AG09309 (cell line): ENCODE results near the gene MTHFSD.

Experiments
- DNase-seq: peaks from one replicate; pipeline ENCODE4 v3.0.0-alpha.2; 2010; ENCODE audit warnings: low read depth
- H3K4me3 ChIP-seq: 2 replicates; pipeline ENCODE4 v1.5.1; 2011; ENCODE audit warnings: mild to moderate bottlenecking, low read depth, low read length, moderate library complexity; ENCODE audit not compliant: control insufficient read depth
- TF ChIP-seq, protein P1 (sequence below): IDR thresholded peaks from 2 replicates; pipeline ENCODE4 v1.5.1; 2011; ENCODE audit warnings: mild to moderate bottlenecking, low read depth, low read length, inconsistent platforms; ENCODE audit not compliant: insufficient read depth, control insufficient read depth; ENCODE audit errors: missing control alignments

Gene MTHFSD

DNA sequence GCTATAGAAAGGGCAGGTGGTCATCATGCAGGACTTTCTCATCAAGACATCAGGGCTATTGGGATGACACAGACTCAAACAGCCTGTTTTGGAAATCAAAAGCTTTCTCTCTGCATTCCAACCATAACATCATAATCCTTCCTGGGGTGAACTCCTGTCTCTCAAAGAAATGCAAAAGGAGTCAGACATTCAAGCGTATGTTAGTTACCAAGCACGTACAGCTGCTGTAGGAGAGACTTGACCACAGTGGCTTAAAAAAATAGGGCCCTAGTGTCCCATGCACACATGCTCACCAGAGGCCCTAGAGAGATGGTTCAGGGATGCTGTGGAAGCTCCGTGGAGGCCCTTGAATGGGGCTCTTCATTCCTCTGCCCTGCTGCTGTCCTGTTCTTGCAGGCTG lies 69.3 kb downstream of the MTHFSD start:
- TF ChIP-seq, protein P1, sequence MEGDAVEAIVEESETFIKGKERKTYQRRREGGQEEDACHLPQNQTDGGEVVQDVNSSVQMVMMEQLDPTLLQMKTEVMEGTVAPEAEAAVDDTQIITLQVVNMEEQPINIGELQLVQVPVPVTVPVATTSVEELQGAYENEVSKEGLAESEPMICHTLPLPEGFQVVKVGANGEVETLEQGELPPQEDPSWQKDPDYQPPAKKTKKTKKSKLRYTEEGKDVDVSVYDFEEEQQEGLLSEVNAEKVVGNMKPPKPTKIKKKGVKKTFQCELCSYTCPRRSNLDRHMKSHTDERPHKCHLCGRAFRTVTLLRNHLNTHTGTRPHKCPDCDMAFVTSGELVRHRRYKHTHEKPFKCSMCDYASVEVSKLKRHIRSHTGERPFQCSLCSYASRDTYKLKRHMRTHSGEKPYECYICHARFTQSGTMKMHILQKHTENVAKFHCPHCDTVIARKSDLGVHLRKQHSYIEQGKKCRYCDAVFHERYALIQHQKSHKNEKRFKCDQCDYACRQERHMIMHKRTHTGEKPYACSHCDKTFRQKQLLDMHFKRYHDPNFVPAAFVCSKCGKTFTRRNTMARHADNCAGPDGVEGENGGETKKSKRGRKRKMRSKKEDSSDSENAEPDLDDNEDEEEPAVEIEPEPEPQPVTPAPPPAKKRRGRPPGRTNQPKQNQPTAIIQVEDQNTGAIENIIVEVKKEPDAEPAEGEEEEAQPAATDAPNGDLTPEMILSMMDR = no peak
- no peak for DNase-seq
- no peak overlapping the region for H3K4me3 ChIP-seq

DNA sequence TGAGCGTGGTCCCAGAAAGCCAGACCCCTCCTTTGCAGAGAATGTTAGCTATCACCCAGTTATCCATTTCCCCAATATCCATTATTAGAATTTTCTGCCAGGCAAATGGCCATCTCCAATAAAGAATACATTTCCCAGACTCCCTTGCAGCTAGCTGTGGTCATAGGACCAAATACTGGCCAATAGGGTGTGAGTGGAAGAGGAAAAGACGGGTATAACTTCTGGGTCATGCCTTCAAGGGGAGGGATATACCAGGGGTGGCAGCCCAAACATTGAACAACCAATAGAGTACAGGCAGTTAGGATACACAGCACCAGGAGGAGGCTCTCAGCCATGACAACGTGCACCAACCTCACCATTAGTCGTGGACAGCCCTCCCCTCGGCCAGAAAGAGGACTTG lies 70.8 kb downstream of the MTHFSD start:
- TF ChIP-seq, protein P1 = no peak
- no peak for DNase-seq
- H3K4me3 ChIP-seq = no peak overlapping the region

DNA sequence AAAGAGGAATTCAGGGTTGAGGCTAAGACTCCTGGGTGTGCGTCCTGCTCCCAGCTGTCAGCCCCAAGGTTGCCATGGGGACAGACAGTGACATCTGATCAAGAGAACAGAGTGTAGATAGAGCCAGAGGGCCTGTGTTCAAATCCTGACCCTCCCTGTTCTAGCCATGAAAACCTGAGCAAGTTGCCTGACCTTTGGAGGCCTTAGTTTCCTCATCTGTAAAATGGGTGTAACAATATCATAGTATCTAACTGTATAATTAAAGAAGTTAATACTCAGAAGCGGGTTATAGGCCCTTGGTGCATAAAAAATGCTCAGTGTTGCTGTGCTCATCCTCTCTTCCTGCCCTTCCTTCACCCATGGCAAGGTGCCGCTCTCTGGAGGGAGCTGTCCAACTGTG lies 73.4 kb downstream of the MTHFSD start:
- no peak for DNase-seq
- H3K4me3 ChIP-seq = no peak overlapping the region
- TF ChIP-seq, protein P1 = no peak

DNA sequence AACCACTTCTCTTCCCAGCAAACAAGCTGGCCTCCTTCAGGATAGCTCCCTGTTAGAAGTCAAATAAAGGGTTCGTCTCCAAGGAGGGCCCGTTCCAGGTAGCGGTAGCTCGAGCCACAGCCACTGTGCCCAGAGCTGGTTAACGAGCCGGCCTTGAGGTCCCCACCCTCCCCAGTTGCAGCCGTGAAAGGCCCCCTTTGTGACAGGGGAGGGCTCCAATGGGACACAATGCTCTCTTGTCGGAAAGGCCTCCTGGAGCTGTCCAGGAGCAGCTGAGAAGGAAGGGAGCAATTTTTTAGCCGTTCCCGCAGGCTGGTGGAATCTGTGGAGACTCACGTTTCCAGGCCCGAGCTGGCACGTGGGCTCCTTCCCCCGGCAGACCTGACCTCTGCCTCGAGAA lies 74.6 kb downstream of the MTHFSD start:
- TF ChIP-seq, protein P1 = no peak
- DNase-seq = no peak
- no peak overlapping the region for H3K4me3 ChIP-seq
